ENCODE results near the gene NXPH4.

DNA sequence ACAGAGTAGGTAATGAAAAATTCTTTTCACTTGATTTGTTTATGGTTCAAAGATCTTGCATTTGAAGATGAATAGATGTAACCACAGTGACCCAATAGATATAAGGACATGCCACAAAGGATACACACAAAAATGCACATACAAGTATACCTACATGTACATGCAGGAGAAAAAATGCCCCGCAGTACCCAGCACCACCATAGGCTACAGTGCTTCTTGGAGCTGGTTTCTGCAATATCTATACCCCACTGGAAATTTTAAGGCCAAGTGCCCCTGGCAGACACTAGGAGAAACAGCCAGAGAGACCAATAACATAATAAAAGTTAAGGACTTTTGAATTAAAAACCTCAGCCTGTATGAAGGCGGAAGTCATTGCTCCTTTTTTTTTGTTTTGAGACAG lies 46.5 kb downstream of the NXPH4 start:
- TF ChIP-seq, protein P1, sequence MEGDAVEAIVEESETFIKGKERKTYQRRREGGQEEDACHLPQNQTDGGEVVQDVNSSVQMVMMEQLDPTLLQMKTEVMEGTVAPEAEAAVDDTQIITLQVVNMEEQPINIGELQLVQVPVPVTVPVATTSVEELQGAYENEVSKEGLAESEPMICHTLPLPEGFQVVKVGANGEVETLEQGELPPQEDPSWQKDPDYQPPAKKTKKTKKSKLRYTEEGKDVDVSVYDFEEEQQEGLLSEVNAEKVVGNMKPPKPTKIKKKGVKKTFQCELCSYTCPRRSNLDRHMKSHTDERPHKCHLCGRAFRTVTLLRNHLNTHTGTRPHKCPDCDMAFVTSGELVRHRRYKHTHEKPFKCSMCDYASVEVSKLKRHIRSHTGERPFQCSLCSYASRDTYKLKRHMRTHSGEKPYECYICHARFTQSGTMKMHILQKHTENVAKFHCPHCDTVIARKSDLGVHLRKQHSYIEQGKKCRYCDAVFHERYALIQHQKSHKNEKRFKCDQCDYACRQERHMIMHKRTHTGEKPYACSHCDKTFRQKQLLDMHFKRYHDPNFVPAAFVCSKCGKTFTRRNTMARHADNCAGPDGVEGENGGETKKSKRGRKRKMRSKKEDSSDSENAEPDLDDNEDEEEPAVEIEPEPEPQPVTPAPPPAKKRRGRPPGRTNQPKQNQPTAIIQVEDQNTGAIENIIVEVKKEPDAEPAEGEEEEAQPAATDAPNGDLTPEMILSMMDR (conservative IDR thresholded peaks at IDR 0.05; ENCODE audit: low read length): no peak
- TF ChIP-seq EZH2phosphoT487 (IDR thresholded peaks at IDR 0.05; ENCODE audit: borderline replicate concordance): no peak
